HepG2 (cell line): Measurements from ENCODE around the gene POLR2M. TPM values are rescaled to one million over a fixed set of nuclear protein-coding genes. Genes with fewer than 3 reads are reported as not detected.

Source experiments
- ATAC-seq: fragments of 200-7000 bp; cut with Tn5 transposase; 3 replicates; pipeline ENCODE4 v1.9.1; 2020; ENCODE audit warnings: mild to moderate bottlenecking, moderate library complexity
- BruUV-seq: library from RNA; stranded (reverse); fragments of 400-500 nt; replicated peaks from 2 replicates; lab custom pipeline; 2021; lab: Mats Ljungman, UMichigan
- CTCF ChIA-PET: fragments of 300-600 bp; formaldehyde crosslinking; extraction: SDS; loops from one replicate; lab custom pipeline; 2021; ENCODE audit warnings: low total read pairs, inconsistent platforms, low intra/inter-chr PET ratio; lab: Yijun Ruan, JAX
- POLR2A ChIA-PET: fragments of 350-600 bp; sonication (Branson Sonifier 250); formaldehyde crosslinking; loops from one replicate; lab custom pipeline; 2020; ENCODE audit warnings: antibody characterized with exemption, inconsistent platforms; lab: Yijun Ruan, JAX
- DNase-seq: peaks from one replicate; pipeline ENCODE4 v3.0.0-alpha.2; 2015; ENCODE audit warnings: low spot score
- FAIRE-seq: peaks from 3 replicates; lab custom pipeline; 2011; peaks lifted over from hg19 to GRCh38; lab: Jason Lieb, UNC
- H2AFZ ChIP-seq: one replicate; pipeline ENCODE4 v1.6.1; 2011; ENCODE audit warnings: low read length, inconsistent platforms
- H3K27ac ChIP-seq: fragments of 300-600 bp; 3 replicates; pipeline ENCODE4 v1.8.0; 2011; ENCODE audit warnings: mixed run types, mild to moderate bottlenecking, mixed read lengths, low read length, inconsistent platforms; ENCODE audit not compliant: insufficient read depth; ENCODE audit errors: extremely low read length
- H3K27me3 ChIP-seq, 2 experiments: fragments of 200-600 bp in 1 of 2; 2 replicates in 1 of 2; 3 replicates in 1 of 2; pipeline versions ENCODE4 v1.6.0 to v1.8.0; 2011; ENCODE audit warnings: low read length in 2 of 2, mild to moderate bottlenecking in 2 of 2, moderate library complexity in 2 of 2, inconsistent platforms in 1 of 2; ENCODE audit not compliant: insufficient read depth in 2 of 2, control insufficient read depth in 1 of 2
- H3K36me3 ChIP-seq, 2 experiments: fragments of 200-600 bp in 1 of 2; replicated peaks in 1 of 2; 2 replicates in 1 of 2; 3 replicates in 1 of 2; pipeline versions ENCODE4 v1.5.1 to v1.8.0; 2011; ENCODE audit warnings: low read length in 2 of 2, inconsistent platforms in 1 of 2; ENCODE audit not compliant: insufficient read depth in 2 of 2, control insufficient read depth in 1 of 2
- H3K4me1 ChIP-seq: 2 replicates; pipeline ENCODE4 v1.5.1; 2012; ENCODE audit warnings: low read length, inconsistent platforms; ENCODE audit not compliant: insufficient read depth
- H3K4me2 ChIP-seq: 2 replicates; pipeline ENCODE4 v1.6.0; 2011; ENCODE audit warnings: low read depth, low read length, inconsistent platforms
- H3K4me3 ChIP-seq, 3 experiments: fragments of 200-600 bp in 1 of 3; sonication (generic), shearing (Covaris generic) in 1 of 3; replicated peaks in 1 of 3; 2 replicates each; pipeline ENCODE4 v1.5.1; 2011 to 2016; ENCODE audit warnings: low read length in 3 of 3, inconsistent platforms in 2 of 3, low read depth in 2 of 3, mild to moderate bottlenecking in 2 of 3, control low read depth in 1 of 3, mixed read lengths in 1 of 3; ENCODE audit not compliant: insufficient read depth in 1 of 3
- H3K79me2 ChIP-seq: one replicate; pipeline ENCODE4 v1.6.1; 2011; ENCODE audit warnings: low read length, inconsistent platforms; ENCODE audit not compliant: insufficient read depth
- H3K9ac ChIP-seq: 2 replicates; pipeline ENCODE4 v1.6.0; 2011; ENCODE audit warnings: mild to moderate bottlenecking, low read depth, low read length, inconsistent platforms; ENCODE audit not compliant: insufficient read depth
- H3K9me3 ChIP-seq: 2 replicates; pipeline ENCODE4 v1.5.1; 2012; ENCODE audit warnings: mild to moderate bottlenecking, low read length
- H4K20me1 ChIP-seq: 2 replicates; pipeline ENCODE4 v1.6.0; 2011; ENCODE audit warnings: inconsistent platforms, mild to moderate bottlenecking, low read length, moderate library complexity; ENCODE audit not compliant: insufficient read depth
- FIP1L1 ChIP-seq: fragments of 200-400 bp; formaldehyde crosslinking; IDR thresholded peaks from 2 replicates; pipeline ENCODE4 v1.6.1; 2018; ENCODE audit warnings: low read depth, mild to moderate bottlenecking, low read length, moderate library complexity, borderline replicate concordance; ENCODE audit not compliant: insufficient read depth
- FOXJ3 ChIP-seq: sonication (generic); formaldehyde crosslinking; IDR thresholded peaks from 2 replicates; pipeline ENCODE4 v1.4.0; 2020; ENCODE audit warnings: missing genetic modification reagents, mild to moderate bottlenecking, borderline replicate concordance
- HIVEP1 ChIP-seq: sonication (generic); formaldehyde crosslinking; IDR thresholded peaks from 2 replicates; pipeline ENCODE4 v1.4.0; 2020; ENCODE audit warnings: mild to moderate bottlenecking, missing genetic modification reagents
- KDM3A ChIP-seq: IDR thresholded peaks from 2 replicates; pipeline ENCODE4 v1.6.1; 2018; ENCODE audit warnings: low read depth, missing compliant biosample characterization
- KLF12 ChIP-seq: sonication (generic); formaldehyde crosslinking; IDR thresholded peaks from 2 replicates; pipeline ENCODE4 v1.4.0; 2020; ENCODE audit warnings: missing genetic modification reagents, borderline replicate concordance
- MIXL1 ChIP-seq: IDR thresholded peaks from 2 replicates; pipeline ENCODE4 v1.6.1; 2016
- RELA ChIP-seq: sonication (generic); formaldehyde crosslinking; IDR thresholded peaks from 2 replicates; pipeline ENCODE4 v1.4.0; 2020; ENCODE audit warnings: missing genetic modification reagents
- REXO4 ChIP-seq: sonication (generic); formaldehyde crosslinking; IDR thresholded peaks from 2 replicates; pipeline ENCODE4 v1.8.0; 2022; ENCODE audit warnings: missing genetic modification reagents, mild to moderate bottlenecking, borderline replicate concordance
- RFX1 ChIP-seq: fragments of 450-650 bp; IDR thresholded peaks from 2 replicates; pipeline ENCODE4 v1.6.1; 2017
- TCF7L2 ChIP-seq: IDR thresholded peaks from 2 replicates; pipeline ENCODE4 v1.6.1; 2011; ENCODE audit warnings: mild to moderate bottlenecking, low read depth, low read length, moderate library complexity
- ZMYM3 ChIP-seq: sonication (generic); formaldehyde crosslinking; IDR thresholded peaks from 2 replicates; pipeline ENCODE4 v1.5.1; 2020; ENCODE audit warnings: mild to moderate bottlenecking, missing genetic modification reagents
- ZNF326 ChIP-seq: sonication (generic); formaldehyde crosslinking; IDR thresholded peaks from 2 replicates; pipeline ENCODE4 v1.4.0; 2020; ENCODE audit warnings: missing genetic modification reagents, borderline replicate concordance
- ZNF383 ChIP-seq: sonication (generic); formaldehyde crosslinking; IDR thresholded peaks from 2 replicates; pipeline ENCODE4 v1.4.0; 2020; ENCODE audit warnings: missing genetic modification reagents, mild to moderate bottlenecking, borderline replicate concordance
- ZNF530 ChIP-seq: sonication (generic); formaldehyde crosslinking; IDR thresholded peaks from 2 replicates; pipeline ENCODE4 v1.5.0; 2020; ENCODE audit warnings: low read depth, mild to moderate bottlenecking, missing genetic modification reagents
- WGBS: methylation state at CpG from one replicate; pipeline ENCODE4 v1.1.6; 2017; ENCODE audit warnings: low lambda C conversion rate; 5-methylcytosine and 5-hydroxymethylcytosine counted together
- in situ Hi-C: cut with HindIII; loops from 2 replicates; pipeline ENCODE4 v1.10.0; 2017; ENCODE audit warnings: low pct_unique_long_range_greater_than_20kb; ENCODE audit not compliant: extremely low pct_ligation_motif_present
- intact Hi-C: fragments of 100-400 bp; cut with micrococcal nuclease; formaldehyde crosslinking; loops from one replicate; pipeline ENCODE4 v1.10.0; 2022; ENCODE audit not compliant: unreplicated experiment
- polyA plus RNA-seq, 8 experiments: library from polyadenylated mRNA; depleted of rRNA in 3 of 8; stranded (reverse) in 7 of 8; unstranded in 1 of 8; fragments of >200 nt; fragmentation: Illumina TruSeq in 4 of 8; extraction: Trizol in 4 of 8; gene quantifications; 2 replicates each; pipeline versions ENCODE4 v1.2.1 to v1.2.3, GENCODE V29; 2011 to 2016; ENCODE audit warnings: low read depth in 4 of 8, missing spikeins in 1 of 8, mixed read lengths in 1 of 8; ENCODE audit not compliant: insufficient read depth in 1 of 8
- total RNA-seq, 5 experiments: library from RNA; depleted of rRNA; stranded (reverse); fragments of >200 nt; fragmentation: Illumina TruSeq; extraction: Trizol; gene quantifications; 2 replicates each; pipeline ENCODE4 v1.2.3, GENCODE V29; 2016; ENCODE audit warnings: low read depth in 1 of 5

POLR2M gene
- total and polyA plus RNA-seq, 2 of the 13 experiments (the other 11 are each of a cell fraction or from before 2014, with no cell fraction given), result 25.9 to 48.5 TPM

DNA sequence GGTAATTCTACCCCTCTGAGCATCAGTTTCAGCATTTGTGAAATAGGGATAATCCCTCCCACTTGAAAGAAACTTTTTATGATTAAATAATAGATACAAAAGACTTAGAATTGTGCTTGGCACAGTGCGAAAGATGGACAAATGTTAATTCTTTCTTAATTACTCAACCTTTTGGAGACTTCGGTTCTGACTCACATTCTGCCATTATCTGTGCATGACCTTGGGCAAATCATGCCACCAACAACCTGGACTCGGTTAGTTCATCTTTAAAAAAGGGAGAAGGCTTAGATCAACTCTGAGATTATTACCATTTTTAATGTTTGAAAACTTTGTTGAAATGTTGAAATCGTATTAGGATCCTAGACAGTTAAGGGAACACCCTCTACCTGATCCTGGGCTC, 40.6 kb upstream of the POLR2M start:
- peaks cover 6% of the 10 kb centered on the region; the same call in 1 of the 2 replicates for H3K4me1 ChIP-seq
- H4K20me1 ChIP-seq, result no peaks in the 10 kb centered on the region
- DNase-seq, result no peak
- WGBS, result 52% methylated on average over 4 of the region's 4 CpGs
- H2AFZ ChIP-seq, result no peak overlapping the region
- TF ChIP-seq FOXJ3 (no peak), KLF12 (CRISPR knock-in tag) (no peak), ZNF383 (CRISPR knock-in tag) (no peak), KDM3A (CRISPR knock-in tag) (no peak), HIVEP1 (CRISPR knock-in tag) (no peak), MIXL1 (no peak), ZMYM3 (CRISPR knock-in tag) (no peak), ZNF326 (CRISPR knock-in tag) (no peak), FIP1L1 (no peak), TCF7L2 (no peak), REXO4 (CRISPR knock-in tag) (no peak), RELA (CRISPR knock-in tag) (no peak), RFX1 (no peak), ZNF530 (no peak)
- CTCF ChIA-PET, result no interaction called here
- H3K79me2 ChIP-seq, result no peaks in the 10 kb centered on the region
- BruUV-seq, result no TSS peak
- no peak overlapping the region for H3K4me3 ChIP-seq
- no peak overlapping the region for H3K9ac ChIP-seq
- intact Hi-C loops (loop anchor here (5.0 kb wide), 1 partner anchor 196 kb away; no protein-coding TSS in a partner anchor), in situ Hi-C loops (no loop called here)
- no peaks in the 10 kb centered on the region for H3K9me3 ChIP-seq
- no peak for ATAC-seq
- FAIRE-seq, result no peak
- 0 out of 5 replicates have a peak, but pooled peaks cover 0 to 7% of the 10 kb centered on the region in 2 experiments for H3K27me3 ChIP-seq
- POLR2A ChIA-PET, result no interaction called here
- H3K27ac ChIP-seq, result no peak overlapping the region
- no peaks in the 10 kb centered on the region for H3K36me3 ChIP-seq
- H3K4me2 ChIP-seq, result no peak overlapping the region
